CD4-positive, alpha-beta T cell treated with Interleukin-6 for 4 hours (primary cell): ENCODE results near the gene TMEM117.
"Not testable (repeated sequence)": the region's sequence is repeated elsewhere in the genome, so short reads cannot be mapped to it uniquely, and the experiment has no call there.

Source experiments
- DNase-seq: peaks from one replicate; pipeline ENCODE4 v3.0.0-alpha.2; 2020; ENCODE audit warnings: mixed read lengths

TMEM117 gene

DNA sequence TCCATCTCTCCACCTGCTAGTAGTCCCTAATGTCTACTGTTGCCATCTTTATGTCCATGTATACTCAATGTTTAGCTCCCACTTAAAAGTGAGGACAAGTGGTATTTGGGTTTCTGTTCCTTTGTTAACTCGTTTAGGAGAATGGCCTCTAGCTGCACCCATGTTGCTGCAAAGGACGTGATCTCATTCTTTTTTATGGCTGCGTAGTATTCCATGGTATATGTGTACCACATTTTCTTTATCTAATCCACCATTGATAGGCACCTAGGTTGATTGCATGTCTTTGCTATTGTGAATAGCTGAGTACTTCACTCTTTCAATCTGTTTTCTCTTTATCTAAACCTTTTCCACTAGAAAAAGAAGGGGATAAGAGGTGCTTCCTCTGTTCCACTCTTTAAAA lies 130.0 kb downstream of the TMEM117 start:
- no peak for DNase-seq

DNA sequence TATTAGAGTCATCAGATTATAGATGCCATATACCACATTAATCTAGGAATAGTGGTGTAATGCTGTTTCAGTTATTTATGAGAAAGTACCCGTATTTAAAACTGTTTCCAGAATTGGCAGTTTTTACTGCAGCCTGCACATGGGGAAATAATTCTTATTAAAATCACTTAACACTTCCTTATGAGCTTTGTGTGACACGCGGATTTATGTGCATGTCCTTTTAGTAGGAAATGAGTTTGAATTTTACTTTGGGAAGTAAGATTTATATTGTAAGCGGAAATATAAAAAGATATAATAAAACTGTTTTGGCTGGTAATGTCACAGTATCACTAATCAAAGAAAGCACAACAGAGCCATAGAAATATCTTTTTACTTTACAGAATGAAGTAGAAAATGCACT lies 132.9 kb downstream of the TMEM117 start:
- no peak for DNase-seq

DNA sequence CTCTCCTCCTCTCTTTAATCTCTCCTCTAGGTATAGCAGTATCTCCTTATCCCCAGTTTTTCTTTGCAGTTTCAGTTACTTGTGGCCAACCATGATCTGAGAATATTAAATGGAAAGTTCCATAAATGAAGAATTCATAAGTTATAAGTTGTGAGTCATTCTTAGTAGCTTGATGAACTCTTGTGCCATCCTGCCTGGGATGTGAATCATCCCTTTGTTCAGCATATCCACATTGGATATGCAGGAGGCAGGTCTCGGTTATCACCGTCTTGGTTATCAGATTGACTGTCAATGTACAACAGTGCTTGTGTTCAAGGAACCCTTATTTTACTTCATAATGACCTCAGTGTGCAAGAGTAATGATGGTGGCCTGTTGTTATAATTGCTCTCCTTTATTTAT lies 134.0 kb downstream of the TMEM117 start:
- DNase-seq = no peak

DNA sequence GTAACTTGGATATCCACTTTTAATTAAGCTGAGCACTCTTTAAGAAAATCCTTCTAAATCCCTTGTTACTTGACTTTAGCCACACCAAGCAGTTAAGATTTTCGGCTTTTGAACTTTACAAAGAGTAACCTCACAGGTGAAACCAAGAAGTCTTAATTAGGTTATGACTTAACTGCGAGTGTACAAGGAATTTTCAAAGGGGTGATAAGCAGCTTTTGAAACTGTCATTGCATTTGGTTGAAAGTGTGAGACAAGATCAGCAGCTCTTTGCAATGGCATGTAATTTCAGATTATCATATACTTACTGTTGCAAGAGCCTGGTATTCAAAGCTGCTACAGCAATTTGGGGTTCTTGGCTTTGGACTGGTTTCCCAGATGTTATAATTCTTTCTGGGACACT lies 137.5 kb downstream of the TMEM117 start:
- no peak for DNase-seq

DNA sequence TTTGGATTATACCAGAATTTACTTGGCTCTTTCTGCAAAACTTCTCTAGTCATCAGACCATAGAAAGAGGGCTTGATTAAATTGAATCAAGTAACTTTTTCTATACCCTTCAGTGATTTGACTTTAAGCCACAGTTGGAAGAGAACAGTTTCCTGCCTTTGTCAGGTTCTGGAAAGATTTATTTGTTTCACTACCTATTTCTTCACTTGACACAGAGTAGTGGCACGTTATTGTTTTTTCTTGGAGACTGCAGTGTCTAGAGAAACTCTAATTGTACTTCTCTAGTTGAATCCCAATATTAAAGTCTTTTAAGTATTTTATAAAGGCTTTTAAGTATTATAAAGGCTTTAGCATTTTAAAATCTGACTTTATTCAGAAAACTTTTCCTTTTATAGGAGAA lies 138.1 kb downstream of the TMEM117 start:
- no peak for DNase-seq

DNA sequence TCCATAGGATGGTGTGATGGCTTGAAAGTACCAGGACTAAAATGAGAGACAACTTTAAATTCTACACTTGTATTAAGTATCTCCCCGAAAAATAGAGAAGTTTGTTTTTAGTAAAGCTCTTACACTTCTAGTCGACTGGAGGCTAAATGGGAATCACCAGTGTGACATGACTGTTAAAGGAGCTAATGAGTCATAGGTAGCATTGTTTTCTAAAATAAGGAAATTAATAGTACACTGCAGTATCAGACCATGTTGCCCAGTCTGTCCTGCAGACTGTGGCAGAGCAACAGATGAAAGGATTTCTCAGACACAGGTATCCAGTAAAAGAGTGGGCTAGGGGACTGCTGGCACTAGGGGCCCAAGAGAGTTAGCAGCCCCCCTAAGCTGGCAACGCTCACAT lies 140.1 kb downstream of the TMEM117 start:
- no peak for DNase-seq

DNA sequence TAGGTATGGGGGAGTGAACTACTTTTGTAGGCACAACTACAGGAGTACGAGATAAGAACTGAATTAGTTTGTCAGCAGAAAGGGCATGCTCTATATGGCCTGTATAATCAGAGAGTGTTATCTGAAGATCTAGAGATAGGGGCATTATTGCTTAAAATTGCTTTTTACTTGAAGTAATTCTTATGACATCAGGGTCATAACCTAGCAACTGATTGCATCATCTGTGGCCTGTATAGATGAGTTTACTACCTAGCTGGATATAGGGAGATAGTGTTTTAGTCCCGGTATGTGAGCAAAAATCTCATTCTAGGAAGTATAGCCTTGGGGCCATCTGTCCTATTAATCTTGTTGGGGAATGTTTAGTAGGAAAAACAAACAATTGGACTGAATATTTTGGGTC lies 142.7 kb downstream of the TMEM117 start:
- no peak for DNase-seq

DNA sequence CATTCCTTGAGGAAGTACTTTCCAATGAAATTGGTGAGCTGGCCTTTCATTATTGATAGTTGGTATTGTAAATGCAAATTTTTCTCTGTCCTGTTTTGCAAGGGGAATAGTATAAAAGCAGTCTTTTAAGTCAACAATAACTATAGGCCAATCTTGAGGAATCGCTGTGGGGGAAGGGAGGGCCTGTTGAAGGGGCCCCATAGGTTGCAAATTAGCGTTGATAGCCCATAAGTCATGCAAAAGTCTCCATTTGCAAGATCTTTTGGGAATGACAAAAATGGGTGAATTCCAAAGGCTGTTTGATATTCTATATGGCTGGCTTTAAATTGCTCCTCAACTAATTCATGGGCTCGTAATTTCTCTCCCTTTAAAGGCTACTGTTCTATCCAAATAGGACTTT lies 143.6 kb downstream of the TMEM117 start:
- no peak for DNase-seq

DNA sequence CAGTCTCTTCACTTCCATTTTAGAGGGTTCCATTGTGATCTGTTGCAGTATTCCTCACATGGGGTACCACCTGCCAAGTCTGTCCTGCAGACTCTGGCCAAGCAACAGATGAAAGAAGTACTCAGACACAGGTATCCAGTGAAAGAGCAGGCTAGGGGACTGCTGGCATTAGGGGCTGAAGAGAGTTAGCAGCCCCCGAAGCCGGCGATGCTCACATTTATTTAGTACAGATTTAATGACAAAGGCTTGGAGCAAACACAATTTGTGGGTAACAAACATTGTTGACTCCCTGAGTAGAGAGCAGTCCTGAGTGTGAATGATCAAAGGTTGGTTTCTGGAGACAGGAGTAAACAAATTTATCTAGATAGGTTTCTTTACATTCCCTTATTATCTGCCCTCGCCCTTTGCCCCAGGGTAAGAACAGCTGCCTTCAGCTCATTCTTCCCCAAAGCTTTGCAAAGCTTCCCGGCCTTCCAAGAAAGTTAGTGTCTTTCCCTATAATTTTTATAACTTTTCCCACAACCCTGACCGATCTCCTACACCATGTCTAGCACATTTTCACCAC lies 144.8 kb downstream of the TMEM117 start:
- no peak for DNase-seq

DNA sequence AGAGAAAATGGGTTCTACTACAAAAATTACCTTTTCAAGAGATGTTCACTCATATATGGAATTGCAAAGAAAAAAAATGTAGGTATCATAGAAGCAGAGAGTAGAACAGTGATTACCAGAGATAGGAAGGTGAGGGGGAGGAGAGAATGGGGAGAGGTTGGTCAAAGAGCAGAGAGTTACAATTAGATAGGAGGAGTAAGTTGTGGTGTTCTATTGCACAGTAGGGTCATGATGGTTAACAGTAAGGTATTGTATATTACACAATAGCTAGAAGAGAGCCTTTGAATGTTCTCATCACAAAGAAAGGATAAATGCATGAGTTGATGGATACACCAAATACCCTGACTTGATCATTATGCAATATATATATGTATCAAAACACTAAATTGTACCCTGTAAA lies 145.8 kb downstream of the TMEM117 start:
- no peak for DNase-seq

DNA sequence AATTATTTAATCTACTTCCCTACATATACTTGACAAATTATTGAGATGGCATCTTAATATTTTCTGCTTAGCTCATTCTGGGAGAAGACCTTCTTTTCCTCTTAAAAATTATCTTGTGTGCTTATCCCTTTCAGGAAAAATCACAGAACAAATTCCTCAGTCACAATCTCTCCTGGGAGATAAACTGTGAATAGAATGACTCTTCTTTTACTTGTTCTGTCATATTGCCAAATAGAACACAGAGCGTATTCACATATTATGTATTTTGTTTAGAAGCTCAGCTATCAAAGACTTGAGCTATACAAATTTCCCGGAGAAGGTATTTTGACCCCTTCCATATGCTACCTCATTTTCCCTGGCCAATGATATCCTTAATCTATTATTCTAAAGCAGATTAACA lies 146.7 kb downstream of the TMEM117 start:
- no peak for DNase-seq

DNA sequence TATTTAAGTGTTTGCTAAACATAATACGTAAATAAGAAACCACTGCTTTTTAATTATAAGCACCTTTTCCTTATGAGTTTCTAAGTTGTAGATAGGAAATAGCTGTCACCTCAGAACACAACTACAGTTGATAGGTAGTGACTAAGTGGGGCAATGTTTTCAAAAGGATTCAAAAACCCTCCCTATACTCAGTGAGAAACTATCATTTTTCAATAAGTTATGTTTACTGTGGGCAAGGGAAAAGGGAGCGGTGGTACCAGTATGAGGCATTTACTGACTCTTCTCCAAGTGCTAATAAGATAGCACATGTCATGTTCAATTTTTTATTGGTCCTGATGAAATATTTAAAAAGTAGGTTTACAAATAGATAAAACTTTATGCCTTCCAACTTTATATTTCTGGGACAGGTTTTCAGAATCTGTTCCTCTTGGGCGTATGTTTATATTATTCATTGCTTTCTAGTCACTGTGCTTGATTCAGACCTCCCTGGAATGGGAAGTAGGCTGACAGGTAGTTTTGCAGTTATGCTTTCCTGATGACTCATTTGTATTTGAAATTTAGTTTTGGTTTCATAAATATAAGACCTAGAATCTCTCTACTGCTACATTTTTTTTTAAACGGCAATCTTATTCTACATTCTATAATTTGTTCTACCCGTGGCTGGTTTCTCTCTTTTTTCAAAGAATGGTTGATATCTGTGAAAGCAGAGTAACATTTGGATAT lies 153.1 kb downstream of the TMEM117 start:
- DNase-seq = no peak

DNA sequence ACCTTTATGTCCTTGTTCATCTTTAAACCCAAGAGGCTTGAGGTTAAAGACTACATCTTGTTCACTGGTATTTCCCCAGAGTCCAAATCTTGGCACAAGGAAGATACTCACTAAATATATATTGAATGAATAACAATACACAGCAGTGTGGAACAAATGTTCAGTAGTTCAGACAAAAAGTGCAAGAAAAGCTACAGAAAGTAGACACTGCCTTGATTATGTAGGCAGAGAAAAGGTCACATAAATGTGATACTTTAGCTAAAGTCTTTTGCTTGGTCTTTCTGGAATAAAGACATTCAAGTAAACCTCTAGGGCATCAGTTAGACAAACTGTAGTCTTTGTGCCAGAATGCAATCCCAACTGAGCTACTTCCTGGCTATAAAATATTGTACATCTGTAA lies 157.0 kb downstream of the TMEM117 start:
- DNase-seq = no peak

DNA sequence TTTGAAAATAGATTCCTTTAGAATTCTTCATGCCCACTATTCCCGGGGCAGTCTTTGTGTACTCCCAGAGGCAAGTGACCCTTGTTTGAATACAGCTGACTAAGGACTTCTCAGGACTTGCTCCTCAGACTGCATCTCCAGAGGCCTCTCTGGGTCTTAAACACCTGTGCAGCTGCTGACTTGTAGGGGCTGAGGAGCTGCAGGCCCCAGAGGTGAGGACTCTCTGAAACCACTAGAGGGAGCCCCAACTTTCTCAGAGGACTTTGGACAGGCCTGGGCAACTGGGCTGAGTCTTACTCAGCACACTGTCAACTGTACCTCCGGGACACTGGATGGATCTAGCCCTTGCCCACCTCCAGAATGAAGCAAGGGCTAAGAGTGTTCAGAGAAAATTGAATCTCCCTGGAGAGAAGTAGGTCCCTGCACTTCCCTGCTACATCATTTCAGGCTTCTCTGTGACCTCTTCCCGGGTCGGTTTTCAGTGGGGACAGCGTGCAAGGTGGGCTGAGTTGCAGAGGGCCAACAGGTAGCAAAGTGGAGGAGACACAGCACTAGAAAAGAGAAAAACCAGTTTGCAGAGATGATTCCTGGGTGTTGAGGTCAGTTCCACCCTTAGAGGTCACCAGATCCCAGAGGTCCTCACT lies 164.6 kb downstream of the TMEM117 start:
- no peak for DNase-seq

DNA sequence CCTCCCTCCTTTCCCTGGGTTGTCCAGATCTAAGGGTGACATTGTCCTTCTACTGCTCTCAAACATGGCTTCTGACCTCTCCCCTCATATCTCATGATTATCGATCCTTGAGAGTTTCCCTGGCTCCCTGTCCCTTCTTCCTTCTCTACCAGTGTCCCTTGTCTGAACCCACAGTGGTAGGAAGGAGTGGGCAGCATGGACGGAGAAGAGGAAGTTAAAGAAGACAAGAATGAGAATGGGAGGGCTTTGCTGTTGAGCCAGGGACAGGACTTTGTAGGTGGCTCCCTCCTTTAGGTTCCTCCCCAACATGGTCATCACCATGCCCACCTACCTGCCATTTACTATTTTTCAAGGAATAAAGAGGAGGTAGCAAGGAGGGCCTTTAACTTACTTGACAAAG lies 166.7 kb downstream of the TMEM117 start:
- DNase-seq = no peak

DNA sequence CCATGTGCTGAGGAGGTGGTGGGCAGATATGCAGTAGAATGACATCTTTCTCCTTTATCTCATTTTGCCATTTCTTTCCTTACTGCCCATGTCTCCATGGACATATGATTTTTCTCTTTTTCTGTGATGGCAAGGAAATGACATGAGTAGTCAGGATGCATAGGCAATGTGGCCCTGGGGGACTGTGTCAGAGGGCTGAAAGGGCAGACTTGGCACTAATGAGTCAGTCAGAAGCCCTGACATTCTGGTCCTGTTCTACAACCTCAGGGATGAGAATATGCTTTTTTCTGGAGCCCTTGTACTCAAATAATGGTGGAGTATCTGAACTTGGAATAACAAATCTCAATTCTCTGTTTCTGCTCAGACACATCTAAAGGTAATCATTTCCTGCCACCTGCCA lies 167.8 kb downstream of the TMEM117 start:
- DNase-seq = no peak

DNA sequence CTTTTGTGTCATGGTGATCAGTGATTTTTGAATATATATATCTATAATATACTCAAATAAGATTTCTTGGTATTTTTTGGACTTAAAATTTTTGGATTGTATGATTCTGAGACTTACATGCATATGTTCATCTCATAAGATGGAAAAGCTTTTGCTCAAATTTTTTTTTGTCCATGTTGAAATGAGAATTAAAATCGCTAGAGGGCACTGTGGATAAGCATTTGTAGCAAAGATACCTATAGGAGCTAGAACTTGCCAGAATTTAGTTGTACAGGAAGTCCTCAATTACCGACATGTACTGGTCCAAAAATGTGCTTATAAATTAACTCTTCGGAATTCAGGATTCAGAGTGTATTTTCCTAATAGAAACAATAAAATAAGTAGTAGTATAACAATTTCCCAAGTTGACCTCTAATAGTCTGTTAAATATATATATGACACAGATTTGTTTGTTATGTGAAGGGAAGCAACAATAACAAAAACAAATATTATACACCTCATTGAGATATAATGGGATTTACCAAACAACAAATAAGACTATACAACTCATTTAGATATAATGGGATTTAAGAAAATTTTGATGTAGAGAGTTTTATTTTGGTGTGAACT lies 179.6 kb downstream of the TMEM117 start:
- DNase-seq = no peak

DNA sequence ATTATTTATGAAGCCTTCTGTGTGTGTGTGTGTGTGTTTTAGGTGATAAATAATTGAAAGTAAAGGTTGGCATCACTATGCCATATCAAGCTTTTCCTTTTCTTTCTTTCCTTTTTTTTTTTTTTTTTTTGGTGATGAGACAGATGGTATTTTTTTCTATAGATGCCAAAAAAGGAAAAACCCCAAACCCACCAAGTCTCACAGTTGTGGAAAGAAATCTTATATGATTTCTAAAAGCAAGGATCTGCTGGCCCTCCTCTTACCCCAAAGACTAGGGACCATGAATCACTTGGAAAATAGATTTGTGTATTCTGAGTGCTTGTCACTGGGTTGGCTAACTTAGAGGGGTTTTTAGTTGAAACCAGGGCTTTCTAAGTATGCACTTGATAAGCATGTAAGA lies 181.3 kb downstream of the TMEM117 start:
- no peak for DNase-seq

DNA sequence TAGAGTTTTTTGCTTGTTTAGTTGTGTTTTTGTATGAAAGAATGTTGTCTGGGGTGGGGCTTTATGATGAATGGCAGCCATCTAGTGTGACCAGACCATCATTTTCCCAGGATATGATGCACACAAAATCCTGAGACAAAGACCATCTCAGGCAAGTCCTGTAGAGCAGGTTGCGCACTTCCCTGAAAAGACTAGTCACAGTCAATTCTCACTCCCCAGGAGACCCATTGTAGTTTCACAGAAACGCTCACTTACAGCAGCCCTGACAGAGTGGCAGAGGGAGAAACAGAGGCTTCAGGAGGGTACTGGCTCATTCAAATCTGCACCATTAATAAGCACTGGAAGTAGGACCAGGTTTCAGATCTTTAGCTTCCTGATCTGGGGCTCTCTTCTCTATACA lies 183.2 kb downstream of the TMEM117 start:
- no peak for DNase-seq

DNA sequence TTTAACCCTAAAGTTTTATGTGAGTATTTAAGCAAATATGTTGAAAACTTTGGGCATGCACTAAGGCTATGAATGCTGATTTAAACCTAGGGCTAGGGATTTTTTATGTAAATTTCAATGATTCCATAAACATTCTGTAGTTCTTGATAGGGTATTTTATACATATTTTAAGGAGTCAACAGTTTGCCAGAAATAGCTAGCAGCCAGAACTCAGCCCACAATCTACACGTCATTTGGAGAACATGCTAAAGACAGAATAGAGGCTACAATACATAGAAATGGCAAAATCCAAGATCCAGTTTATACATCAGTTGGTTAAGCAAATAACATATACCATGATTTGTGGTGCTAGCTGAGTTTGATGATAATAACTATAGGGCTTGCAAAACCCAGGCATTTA lies 184.7 kb downstream of the TMEM117 start:
- DNase-seq = no peak

DNA sequence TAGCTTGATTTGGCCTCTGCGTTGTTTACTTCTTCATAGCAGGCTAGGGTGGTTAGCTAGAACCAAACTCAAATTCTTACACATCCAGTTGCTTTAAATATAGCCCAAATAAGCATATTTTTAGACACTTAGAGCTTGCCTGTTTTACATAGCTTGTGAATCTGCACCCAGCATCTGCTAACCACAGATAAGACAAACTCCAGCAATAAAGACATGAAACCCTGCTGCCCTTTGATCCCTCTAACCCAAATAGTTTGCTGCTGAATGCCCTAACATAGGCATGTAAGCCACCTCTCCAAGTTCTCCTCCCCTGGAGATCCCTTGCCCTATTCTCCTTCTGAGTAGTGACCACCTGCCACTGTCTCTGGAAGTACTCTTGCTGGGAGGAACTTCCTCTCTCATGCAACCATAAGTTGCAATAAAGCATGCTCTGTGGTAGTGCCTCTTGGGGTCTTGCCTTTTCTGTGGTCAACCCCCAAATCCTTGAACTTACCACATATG lies 185.6 kb downstream of the TMEM117 start:
- no peak for DNase-seq

DNA sequence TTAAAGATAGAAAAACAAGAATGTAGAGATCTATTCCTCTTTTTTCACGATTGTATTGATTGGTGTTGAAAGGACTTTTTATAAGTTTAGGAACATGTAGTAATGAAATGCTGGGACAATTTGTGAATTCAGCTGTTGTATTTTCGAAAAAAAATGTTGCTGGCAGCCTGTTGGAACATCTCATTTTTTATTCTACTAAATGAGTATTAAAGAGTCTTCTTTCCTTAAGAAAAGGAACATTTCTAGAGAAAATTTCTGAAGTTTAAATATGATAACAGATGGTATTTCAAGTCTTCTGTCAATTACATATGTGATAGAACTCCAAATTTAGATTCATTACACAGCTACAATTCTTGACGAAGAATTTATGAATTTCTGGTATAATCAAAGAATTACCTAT lies 189.6 kb downstream of the TMEM117 start:
- no peak for DNase-seq

DNA sequence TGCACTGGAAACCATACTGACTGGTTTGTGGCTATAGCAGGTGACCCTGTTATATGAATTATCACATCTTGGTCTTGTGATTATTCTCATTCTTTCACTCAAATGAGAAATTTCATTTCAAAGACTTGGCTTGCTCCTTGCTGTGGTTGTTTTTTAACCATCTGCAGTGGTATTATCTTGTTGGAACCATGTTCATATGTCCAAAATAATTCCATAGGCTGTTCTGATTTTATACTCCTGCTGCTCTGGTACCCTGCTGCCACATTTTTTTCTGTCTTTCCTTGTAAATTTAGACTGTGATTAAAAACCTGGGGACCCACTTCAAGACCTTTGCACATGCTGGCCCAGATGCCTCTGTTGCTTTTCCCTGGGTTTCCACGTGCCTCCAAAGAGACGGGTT lies 190.2 kb downstream of the TMEM117 start:
- no peak for DNase-seq

DNA sequence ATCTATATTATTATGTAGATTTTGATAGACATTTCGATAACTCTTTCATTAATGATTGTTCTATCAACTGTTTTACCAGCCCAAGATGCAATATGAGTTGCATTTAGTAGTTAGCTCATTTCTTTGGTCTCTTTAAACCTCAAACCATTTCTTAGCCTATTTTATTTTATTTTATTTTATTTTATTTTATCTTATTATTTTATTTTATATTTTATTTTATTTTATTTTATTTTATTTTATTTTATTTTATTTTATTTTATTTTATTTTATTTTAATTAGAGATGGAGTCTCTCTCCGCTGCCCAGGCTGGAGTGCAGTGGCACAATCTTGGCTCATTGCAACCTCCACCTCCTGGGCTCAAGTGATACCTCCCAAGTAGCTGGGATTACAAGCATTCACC lies 191.0 kb downstream of the TMEM117 start:
- DNase-seq = not testable (repeated sequence)
